T follicular helper cell (primary cell): ENCODE results near the gene LITAF.

ENCODE experiments used
- DNase-seq: peaks from one replicate; pipeline ENCODE4 v3.0.0-alpha.2; 2020; ENCODE audit warnings: low read depth

LITAF gene

GRCh38 chr16:11550791-11551498 is 35.8 kb downstream of the LITAF start:
- DNase-seq: no peak

DNA sequence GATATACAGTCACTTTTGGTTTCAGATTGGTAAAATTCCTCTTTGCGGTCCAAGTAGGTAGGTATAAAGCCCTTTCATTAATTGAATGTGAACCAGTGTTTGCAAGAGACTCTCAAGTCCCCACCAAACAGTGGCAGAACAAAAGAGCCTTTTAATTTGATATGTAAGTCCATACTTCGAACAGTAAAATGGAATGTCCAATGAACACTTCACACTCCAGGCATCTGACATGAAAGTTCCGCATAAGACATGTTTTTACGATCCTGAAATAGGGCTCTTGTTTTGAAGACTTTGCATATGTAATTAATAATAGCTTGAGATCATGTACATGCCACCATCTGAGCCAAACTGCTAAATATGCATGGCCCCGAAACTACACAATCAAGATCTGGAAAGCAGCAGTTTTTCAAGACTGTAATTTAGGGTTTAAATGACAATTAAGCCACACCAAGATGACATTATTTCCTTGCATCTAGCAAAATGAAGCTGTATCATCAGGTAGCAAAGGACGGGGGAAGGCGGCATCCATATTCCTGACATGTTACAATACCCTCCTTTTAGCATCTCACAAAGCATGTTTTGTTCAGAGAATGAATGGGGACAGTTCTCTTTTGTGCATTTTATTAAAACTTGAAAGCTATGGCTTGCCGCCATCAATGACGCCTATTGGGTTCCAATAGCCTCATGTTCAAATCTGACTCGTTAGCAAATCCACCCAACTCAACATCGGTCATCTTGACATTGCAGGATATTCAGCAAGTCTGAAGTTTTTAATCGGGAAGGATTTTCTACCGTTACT is 39.4 kb downstream of the LITAF start:
- no peak for DNase-seq

GRCh38 chr16:11546608-11547061 is 40.1 kb downstream of the LITAF start:
- no peak for DNase-seq

- no peak for DNase-seq
Measured at GRCh38 chr16:11543661-11544393, 42.9 kb downstream of the LITAF start.

DNA sequence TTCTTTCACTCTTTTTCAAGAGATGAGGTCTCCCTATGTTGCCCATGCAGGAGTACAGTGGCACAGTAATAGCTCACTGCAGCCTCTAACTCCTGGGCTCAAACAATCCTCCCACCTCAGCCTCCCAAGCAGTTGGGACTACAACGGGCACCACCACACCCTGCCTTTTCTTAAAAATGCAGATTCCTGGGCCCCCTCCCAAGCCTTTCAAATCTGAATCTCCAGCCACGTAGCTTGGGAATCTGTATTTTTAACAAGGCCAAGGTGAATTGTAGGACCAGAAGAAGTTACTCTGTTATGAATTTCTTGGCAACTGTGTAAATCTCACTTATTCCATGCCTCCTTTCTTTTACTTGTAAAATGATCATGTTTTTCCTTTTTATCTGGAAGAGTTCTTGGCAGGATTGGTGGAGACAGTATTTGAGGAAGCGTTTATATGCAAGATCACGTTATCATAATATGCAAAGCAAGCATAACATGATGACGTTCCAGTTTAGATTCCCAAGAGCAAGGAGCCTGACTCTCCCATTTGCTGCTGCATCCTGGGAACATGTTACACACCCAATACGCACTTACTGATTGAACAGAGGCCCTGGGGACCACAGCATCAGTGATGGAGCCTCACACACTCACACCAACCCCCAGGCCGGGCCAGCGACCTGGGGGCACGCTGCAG is 44.5 kb downstream of the LITAF start:
- DNase-seq: no peak

DNA sequence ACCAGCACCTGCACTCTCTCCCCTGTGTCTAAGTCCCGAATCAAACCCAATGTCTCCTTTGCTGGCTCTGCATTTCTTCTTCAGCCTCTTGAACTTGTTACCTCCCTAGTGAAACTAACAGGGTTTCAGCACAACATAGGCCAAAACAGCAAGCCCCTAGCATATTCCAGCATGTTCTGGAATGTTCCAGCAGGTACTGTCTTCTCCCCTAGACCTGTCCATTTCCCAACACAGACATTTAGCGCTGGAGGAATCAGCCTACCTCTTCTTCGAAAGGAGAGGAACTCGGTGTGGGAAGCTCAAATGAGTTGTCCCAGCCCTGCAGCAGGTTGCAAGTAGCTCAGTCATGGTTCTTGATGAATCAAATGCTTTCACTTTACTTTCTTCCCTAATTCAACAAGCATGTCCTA is 47.1 kb downstream of the LITAF start:
- no peak for DNase-seq

GRCh38 chr16:11538880-11539279 is 47.8 kb downstream of the LITAF start:
- no peak for DNase-seq

DNA sequence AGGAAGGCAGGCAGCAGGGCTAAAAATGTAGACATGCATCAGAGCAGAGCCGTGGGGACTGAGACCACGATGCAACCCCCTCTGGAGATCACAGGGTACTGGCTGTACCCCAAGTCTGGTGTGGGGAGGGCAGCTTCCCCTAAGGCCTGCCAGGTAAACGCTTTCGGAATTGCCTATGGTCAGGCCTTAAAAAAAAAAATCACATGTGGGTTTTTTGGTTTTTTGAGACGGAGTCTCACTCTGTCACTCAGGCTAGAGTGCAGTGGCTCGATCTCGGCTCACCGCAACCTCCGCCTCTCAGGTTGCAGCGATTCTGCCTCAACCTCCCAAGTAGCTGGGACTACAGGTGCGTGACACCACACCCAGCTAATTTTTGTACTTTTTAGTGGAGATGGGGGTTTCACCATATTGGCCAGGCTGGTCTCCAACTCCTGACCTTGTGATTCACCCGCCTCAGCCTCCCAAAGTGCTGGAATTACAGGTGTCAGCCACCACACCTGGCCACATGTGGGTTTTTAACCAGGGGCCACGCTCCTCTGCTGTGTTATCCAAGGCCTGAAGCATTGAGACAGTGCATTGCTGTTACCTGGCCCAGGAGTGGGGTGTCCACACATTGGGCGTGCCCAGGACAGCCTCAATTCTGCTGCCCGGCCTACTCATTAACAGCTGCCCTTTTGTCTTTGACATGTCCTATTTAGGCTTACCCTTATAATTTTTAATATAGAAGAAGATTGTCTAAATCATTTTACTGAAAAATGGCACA is 50.4 kb downstream of the LITAF start:
- no peak for DNase-seq

- no peak for DNase-seq
Measured at GRCh38 chr16:11535494-11535893, 51.2 kb downstream of the LITAF start.

DNA sequence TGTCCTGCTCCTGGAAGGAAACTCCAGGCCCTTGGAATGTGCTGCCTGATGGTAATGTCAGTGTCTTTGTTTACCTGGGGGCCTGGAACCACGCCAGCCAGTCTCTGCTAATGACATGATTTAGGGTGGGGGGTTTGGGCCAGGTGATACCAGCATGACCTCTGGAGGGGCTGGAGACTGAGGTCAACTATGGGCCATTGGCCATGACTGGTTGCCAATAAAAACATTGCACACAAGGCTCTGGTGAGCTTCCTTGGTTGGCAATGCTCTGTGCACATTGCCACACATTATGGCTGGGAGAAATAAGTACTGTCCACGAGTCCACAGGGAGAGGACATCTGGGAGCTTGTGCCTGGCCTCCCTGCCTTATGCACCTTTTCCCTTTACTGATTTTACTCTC is 52.5 kb downstream of the LITAF start:
- DNase-seq: no peak

- no peak for DNase-seq
Measured at GRCh38 chr16:11533588-11533987, 53.1 kb downstream of the LITAF start.

DNA sequence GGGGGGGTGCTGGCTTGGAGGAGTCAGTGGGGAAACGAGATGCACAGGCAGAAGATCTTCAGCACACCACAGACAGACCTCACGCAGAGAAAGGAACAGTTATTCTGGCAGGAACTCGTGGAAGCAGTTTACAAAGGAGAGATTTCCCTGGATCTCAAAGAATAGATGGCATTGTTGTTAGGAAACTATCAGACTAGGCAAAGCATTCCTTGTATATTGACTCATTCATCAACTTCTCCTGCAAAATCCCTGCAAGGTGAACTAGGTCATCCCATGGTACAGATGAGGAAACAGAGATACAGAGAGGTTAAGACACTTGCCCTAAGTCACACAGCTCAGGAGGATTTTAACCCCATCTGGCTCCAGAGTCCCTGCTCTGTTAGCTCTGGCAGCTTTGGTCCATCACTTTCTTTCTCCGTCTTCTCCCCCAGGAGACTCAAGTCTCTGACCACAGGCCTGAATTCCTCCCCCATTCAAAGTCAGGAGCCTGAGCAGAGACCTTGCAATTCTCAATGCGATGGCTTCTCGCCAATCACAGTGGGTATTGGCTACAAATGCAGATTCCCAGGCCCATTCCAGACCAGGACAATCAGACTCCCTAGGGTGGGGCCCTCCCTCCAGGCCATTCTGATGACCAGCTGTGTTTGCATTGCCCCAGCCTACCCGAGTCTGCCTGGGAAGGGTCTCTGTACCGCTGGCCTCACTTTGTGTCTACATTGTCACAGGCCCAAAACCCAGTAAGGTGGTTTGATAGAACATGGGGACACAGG is 56.4 kb downstream of the LITAF start:
- no peak for DNase-seq

- DNase-seq: no peak
Measured at GRCh38 chr16:11529285-11529684, 57.4 kb downstream of the LITAF start.

DNA sequence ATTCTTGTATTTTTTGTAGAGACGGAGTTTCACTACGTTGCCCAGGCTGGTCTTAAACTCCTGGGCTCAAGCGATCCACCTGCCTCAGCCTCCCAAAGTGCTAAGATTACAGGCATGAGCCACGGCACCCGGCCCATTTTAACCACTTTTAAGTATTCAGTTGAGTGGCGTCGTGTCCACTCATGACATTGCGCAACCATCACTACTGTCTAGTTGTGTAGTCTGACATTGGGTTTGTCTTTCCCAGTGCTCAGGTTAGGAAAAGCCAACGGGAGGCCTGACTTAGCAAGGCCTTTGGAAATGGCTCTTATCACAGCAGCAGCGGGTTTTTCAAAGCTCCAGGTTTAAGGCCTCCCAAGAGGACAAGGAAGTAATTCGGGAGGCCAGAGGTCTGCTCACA is 58.7 kb downstream of the LITAF start:
- DNase-seq: no peak

DNA sequence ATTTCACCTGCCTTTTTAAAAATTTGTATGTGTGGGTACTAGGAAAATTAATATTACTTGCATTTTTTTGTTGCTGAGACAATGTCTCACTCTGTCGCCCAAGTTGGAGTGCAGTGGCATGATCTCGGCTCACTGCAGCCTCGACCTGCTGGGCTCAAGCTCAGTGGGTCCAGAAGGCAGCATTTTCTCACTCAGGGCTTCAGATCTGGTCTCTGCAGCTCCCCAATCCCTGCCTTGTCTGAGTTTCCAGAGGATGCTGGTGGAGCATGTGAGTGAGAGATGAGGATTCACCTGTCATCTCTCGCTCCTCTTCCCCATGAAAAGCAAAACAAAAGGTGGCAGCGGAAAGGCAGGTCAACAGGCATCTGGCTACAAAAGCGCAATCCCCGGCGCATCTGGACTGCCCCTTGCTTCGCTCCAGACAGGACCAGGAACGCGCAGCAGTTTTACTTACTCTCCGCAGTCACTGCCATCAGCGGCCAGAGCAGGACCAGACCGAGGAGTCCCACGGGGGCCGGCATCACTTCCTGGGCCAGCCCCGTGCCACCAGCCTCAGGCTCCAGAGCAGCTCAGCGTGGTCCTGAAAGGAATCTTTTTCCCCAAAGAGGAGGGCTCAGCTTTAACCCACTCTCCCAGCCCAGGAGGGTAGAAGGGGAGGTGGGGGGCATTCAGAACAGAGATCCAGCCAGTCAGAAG is 59.9 kb downstream of the LITAF start:
- no peak for DNase-seq

DNA sequence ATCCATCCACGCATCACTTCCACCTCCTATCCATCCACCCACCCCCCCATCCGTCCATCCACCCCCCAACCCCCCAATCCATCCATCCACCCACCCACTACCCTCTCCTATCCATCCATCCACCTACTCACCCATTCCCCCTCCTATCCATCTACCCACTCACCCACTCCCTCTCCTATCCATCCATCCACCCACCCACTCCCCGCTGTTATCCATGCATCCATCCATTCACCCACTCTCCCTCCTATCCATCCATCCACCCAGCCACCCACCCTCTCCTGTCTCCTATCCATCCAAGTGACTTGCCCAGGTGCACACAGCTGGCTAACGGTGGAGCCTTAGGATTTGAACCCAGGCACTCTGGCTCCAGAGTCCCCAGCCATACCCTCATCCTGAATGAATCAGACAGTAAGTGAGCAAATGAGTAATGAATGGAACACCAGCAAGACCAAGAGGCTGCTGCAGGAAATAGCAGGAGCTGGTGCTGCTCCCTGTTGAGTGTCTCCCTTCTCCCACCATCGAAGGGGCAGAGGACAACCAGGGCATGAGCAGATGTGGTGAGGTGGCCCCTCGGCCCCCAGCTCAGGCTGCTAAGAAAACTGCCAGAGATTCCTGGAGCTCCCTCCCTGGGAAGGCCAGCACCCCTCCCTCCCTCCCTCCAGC is 62.5 kb downstream of the LITAF start:
- DNase-seq: no peak

DNA sequence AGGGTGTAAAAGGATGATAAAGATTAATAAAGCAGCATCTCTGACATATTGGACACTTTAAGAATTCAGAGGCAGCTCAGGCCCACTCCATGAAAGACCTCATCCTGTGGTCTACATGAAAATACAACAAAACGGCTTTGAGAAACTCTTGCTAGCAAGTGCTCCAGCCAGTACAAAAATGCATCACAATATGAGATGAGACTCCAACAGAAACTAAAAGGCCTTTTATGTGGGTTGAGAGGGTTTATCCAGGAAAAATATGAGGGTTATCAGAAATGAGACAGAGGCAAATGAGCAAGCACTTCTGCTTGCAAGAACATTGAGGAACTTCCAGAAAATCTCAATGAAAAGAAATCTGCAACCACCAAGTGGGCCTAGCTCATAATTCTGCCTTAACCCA is 65.7 kb downstream of the LITAF start:
- no peak for DNase-seq

- DNase-seq: no peak
Measured at GRCh38 chr16:11520442-11520841, 66.3 kb downstream of the LITAF start.

GRCh38 chr16:11517961-11518360 is 68.8 kb downstream of the LITAF start:
- no peak for DNase-seq
